Stimulated activated CD8-positive, alpha-beta memory T cell treated with anti-CD3 and anti-CD28 coated beads, Interleukin-15, amount 100 ng/mL, for 4 hours (primary cell): ENCODE measurements around the gene KRTAP29-1.
"Not testable (repeated sequence)": the region's sequence is repeated elsewhere in the genome, so short reads cannot be mapped to it uniquely, and the experiment has no call there.

ENCODE experiments used
- DNase-seq, 2 donors: peaks; one replicate each; pipeline ENCODE4 v3.0.0-alpha.2; 2020; ENCODE audit warnings: low read depth in 2 of 2

The KRTAP29-1 gene

DNA sequence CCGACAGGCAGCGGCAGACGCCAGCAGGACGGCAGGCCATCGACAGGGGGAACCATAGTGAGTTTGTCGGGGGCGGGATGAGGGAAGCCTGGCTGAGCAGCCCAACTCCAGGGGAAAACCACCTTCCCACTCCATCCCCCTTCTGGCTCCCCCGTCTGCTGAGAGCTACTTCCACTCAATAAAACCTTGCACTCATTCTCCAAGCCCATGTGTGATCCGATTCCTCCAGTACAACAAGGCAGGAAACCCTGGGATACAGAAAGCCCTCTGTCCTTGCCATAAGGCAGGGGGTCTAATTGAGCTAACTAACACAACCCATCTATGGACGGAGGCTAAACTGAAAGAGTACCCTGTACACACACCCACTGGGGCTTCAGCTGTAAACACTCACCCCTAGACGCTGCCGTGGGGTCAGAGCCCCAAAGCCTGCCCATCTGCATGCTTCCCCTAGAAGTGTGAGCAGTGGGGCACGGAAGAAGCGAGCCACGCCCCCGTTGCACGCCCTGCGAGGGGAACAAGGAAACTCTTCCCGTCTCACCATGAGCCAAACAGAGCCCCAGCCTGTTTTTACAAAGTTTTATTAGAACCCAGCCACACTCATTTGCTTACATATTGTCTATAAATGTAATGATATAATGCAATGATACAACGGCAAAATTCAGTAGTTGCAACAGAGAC, 4.1 kb downstream of the KRTAP29-1 start:
- DNase-seq = no peak

DNA sequence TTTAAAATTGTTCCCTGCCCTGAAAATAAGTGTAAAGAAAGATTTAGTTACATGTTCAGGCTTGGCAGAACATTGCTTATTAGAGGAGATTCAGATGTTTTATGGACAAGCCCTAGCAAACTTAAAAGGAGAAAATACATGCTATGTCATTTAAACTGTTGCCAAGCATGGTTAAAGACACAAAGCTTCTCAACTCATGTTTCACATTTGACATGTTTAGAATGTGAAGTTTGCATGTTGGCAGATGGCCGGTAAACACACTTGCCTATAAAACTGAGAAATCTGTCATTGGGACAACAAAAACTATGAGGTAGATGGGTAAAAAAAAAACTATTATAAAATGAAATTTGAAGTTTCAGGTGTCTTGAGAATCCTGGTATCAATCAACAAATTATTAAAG, 5.8 kb downstream of the KRTAP29-1 start:
- no peak for DNase-seq

DNA sequence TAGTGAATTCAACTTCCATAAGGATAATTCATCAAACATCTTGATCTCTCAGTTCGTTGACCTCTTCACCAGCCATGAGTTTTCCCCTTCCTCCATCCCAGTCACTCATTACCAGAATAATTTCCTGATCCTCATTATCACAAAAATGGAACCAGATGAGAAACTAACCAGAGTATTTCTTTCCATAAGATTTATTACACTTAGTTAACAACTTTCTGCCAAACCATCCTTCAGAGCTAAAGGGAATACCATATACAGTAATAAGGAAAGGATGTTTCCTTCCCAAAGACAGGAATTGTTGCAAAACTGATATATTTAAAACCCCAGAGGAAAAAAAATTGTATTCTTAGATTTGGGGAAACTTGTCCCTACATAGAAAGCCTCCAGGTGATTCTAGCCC, 8.6 kb downstream of the KRTAP29-1 start:
- no peak for DNase-seq

DNA sequence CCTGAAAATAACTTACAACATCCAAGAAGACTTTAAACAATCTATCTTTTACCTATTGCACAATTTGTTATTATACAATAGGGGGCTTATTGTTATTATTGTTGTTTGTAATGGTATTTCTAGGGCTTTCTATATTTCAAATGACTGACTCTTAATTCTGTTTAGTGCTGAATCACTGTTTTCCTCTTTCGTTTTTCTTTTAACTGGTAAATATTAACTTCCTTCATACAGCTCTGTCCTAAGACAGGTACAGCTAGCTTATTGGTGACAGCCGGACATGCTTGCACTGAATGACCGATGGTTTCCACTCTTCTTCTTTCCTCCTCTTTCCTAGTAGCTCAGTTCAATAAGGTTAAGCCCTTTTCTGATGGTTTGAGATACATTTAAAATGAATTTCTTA, 15.6 kb downstream of the KRTAP29-1 start:
- no peak for DNase-seq

- DNase-seq = no peak
Measured at GRCh38 chr17:41284546-41284945, 18.1 kb downstream of the KRTAP29-1 start.

- no peak for DNase-seq
Measured at GRCh38 chr17:41284043-41284442, 18.6 kb downstream of the KRTAP29-1 start.

- no peak for DNase-seq
Measured at GRCh38 chr17:41278176-41278955, 24.3 kb downstream of the KRTAP29-1 start.

DNA sequence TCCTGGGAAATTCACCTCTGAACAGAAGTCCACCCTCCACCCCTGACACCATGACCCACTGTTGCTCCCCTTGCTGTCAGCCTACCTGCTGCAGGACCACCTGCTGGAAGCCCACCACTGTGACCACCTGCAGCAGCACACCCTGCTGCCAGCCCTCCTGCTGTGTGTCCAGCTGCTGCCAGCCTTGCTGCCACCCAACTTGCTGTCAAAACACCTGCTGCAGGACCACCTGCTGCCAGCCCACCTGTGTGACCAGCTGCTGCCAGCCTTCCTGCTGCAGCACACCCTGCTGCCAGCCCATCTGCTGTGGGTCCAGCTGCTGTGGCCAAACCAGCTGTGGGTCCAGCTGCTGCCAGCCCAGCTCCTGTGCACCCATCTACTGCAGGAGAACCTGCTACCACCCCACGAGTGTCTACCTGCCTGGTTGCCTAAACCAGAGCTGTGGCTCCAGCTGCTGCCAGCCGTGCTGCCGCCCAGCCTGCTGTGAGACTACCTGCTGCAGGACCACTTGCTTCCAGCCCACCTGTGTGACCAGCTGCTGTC, 26.9 kb downstream of the KRTAP29-1 start, which contains the start of gene KRTAP9-7:
Gene KRTAP9-7 (plus strand): TSS at position 51 of the 543 bp plus-strand sequence. CDS start 0 bp downstream, at position 51.
- not testable (repeated sequence) for DNase-seq

DNA sequence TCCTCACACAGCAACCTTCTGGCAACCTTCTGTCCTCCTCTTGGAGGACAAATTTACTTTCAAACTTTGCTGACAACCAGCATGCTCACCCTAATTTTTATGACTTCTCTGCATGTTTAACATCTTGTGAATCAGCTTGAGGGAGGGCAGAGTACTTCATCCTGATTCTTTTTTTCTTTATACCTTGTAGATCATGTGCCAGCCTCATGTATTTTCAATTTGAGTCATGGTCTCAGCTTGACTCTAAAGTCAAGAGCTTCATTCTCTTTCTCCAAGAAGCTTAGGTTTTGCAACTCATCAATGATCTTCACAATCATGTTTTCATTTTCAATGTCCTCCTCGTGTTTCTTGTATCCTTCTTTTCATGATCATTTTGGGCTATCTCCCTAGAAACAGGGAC, 30.8 kb downstream of the KRTAP29-1 start:
- no peak for DNase-seq

GRCh38 chr17:41271323-41271722, 31.3 kb downstream of the KRTAP29-1 start:
- not testable (repeated sequence) for DNase-seq

GRCh38 chr17:41267711-41268110, 34.9 kb downstream of the KRTAP29-1 start:
- DNase-seq = no peak

- no peak for DNase-seq
Measured at GRCh38 chr17:41265078-41265477, 37.6 kb downstream of the KRTAP29-1 start, which contains the start of gene KRTAP9-6. Gene KRTAP9-6, plus strand, starts transcription at chr17:41265378. Its CDS starts 0 bp downstream, at chr17:41265378.

- DNase-seq = no peak
Measured at GRCh38 chr17:41264599-41264998, 38.1 kb downstream of the KRTAP29-1 start.

DNA sequence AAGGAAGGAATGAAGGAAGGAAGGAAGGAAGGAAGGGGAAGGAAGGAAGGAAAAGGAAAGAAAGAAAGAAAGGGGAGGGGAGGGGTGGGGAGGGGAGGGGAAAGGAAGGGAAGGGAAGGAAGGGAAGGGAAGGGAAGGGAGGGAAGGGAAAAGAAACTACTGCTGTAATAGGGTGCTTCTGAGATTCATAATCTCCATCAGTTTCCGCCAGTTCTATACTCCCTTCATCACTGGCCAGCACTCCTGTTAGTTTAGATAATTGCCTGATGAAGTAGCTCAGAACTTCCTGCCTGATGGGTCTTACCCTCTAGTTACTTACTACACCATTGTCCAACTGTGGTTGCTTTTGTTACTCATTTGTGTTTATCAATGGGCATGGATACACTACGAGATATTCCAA, 39.4 kb downstream of the KRTAP29-1 start:
- DNase-seq = no peak

GRCh38 chr17:41258406-41258805, 44.2 kb downstream of the KRTAP29-1 start:
- no peak for DNase-seq

DNA sequence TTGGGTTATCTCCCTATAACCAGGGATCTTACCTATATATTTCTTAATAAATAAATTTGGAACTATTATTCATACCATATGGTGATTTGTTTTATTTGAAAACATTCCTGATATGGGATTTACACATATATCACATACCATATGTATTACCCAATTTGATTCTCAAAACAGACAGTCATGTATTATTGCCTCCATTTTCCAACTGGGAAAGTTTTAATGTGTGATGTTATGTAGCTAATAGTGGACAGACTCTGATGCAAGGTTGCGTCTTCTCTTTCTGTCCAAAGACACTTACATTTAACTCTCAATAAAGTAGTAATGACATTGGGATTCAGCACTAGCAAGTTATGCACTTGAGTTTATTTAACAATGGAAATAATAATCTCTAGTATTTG, 46.4 kb downstream of the KRTAP29-1 start:
- no peak for DNase-seq

- DNase-seq = not testable (repeated sequence)
Measured at GRCh38 chr17:41255381-41256290, 47.0 kb downstream of the KRTAP29-1 start, which contains the start of gene KRTAP9-9. Gene KRTAP9-9, plus strand, starts transcription at chr17:41255384.

GRCh38 chr17:41254861-41255260, 47.8 kb downstream of the KRTAP29-1 start:
- no peak for DNase-seq
